GM21390 (cell line): ENCODE results near the gene TRA2A.

Source experiments
- ATAC-seq: cut with Tn5 transposase; IDR thresholded peaks from one replicate; pipeline ENCODE4 v1.9.1; 2021; ENCODE audit not compliant: unreplicated experiment

The TRA2A gene

GRCh38 chr7:23471106-23471859 lies 60.5 kb downstream of the TRA2A start:
- peak; percentile 25 for ATAC-seq

- ATAC-seq = no peak
These were observed 61.3 kb downstream of the TRA2A start, which contains the start of gene IGF2BP3 for GRCh38 chr7:23470330-23471105. TSS of gene IGF2BP3 (minus strand) at chr7:23470491. CDS start at chr7:23470110, 381 bp downstream.

GRCh38 chr7:23469961-23470250 lies 61.9 kb downstream of the TRA2A start:
- ATAC-seq = no peak

- no peak for ATAC-seq
These were observed 62.4 kb downstream of the TRA2A start for GRCh38 chr7:23469150-23469960.

- no peak for ATAC-seq
These were observed 63.1 kb downstream of the TRA2A start for GRCh38 chr7:23468526-23469149.

GRCh38 chr7:23467806-23468525 lies 63.8 kb downstream of the TRA2A start:
- no peak for ATAC-seq

- ATAC-seq = no peak
These were observed 64.4 kb downstream of the TRA2A start for GRCh38 chr7:23467291-23467805.

- no peak for ATAC-seq
These were observed 68.9 kb downstream of the TRA2A start for GRCh38 chr7:23462846-23463245.

GRCh38 chr7:23458044-23458443 lies 73.7 kb downstream of the TRA2A start:
- ATAC-seq = no peak

- ATAC-seq = no peak
These were observed 75.7 kb downstream of the TRA2A start for GRCh38 chr7:23456093-23456492.

- ATAC-seq = no peak
These were observed 76.8 kb downstream of the TRA2A start for GRCh38 chr7:23454881-23455526.
